ENCODE results near the gene CEP85.
"Not testable (repeated sequence)": the region's sequence is repeated elsewhere in the genome, so short reads cannot be mapped to it uniquely, and the experiment has no call there.

CEP85 gene

DNA sequence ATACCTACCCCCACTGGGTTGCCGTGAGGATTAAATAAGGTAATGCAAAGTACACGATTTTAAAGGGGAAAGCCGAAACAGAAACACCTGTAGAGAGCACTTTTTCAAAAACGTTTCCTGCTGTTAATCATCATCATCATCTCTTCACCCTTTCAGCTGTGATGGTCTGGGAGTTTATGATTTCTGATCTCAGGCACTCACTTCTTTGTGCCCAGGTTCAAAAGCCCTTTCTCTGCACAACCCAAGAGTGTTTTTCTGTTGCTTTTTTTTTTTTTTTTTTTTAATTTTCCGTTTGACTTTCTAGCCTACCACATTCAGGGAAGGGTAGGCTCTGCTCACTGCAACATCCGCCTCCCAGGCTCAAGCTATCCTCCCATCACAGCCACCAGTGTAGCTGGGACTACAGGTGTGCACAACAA lies 73.4 kb downstream of the CEP85 start:
- in situ Hi-C loops (cut with MboI; ENCODE audit: low sequenced_read_pairs), result no loop called here

DNA sequence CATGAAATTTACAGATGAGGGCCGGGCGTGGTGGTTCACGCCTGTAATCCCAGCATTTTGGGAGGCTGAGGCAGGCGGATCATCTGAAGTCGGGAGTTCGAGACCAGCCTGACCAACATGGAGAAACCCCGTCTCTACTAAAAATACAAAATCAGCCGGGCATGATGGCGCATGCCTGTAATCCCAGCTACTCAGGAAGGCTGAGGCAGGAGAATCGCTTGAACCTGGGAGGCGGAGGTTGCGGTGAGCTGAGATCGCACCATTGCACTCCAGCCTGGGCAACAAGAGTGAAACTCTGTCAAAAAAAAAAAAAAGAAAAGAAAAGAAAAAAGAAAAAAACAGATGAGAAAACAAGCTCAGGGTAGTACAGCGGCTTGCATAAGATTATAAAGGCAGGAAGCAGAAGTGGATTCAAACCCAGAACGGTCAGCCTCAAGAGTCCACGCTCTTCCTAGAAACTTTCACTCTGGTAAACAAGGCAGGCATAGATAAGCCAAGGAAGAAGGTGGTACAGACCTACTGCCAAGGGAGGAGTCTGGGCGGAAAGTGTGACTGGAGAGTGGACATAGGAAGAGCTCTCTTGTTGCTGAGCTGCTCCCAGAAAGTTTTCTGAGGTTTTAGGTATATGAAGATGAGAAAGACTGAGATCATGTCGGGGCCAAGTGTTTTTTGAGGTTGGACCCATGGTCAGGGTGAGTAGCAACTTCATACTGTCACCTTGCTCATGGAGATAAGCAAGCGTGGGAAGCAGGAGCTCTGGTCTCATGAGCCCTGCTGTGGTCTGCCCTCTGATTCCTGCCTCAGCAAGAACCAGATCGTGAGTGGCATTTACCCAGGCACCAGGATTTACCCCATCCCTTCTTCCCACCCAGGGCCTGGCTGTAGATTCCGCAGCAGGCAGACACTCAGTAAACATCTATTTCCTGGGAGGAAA lies 74.2 kb downstream of the CEP85 start:
- in situ Hi-C loops (cut with MboI; ENCODE audit: low sequenced_read_pairs), result not testable (repeated sequence)

DNA sequence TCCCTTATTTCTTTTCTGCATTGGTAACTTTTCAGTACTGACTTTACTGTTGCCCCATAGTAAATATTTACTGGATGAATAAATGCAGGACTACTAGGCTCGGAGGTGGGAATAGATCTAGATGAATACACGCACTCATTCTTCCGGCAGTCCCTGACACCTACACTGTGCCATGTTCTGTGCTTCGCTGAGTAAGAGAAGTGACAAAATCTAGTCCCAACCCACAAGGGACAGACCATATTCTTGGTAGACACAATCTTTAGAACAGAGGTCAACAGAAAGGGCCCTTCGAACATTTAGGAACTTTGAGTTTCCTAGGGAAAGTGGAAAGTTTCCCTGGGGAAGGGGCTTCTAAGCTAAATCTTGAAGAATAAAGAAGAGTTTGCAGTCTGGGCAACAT lies 80.5 kb downstream of the CEP85 start:
- in situ Hi-C loops (cut with MboI; ENCODE audit: low sequenced_read_pairs), result no loop called here

DNA sequence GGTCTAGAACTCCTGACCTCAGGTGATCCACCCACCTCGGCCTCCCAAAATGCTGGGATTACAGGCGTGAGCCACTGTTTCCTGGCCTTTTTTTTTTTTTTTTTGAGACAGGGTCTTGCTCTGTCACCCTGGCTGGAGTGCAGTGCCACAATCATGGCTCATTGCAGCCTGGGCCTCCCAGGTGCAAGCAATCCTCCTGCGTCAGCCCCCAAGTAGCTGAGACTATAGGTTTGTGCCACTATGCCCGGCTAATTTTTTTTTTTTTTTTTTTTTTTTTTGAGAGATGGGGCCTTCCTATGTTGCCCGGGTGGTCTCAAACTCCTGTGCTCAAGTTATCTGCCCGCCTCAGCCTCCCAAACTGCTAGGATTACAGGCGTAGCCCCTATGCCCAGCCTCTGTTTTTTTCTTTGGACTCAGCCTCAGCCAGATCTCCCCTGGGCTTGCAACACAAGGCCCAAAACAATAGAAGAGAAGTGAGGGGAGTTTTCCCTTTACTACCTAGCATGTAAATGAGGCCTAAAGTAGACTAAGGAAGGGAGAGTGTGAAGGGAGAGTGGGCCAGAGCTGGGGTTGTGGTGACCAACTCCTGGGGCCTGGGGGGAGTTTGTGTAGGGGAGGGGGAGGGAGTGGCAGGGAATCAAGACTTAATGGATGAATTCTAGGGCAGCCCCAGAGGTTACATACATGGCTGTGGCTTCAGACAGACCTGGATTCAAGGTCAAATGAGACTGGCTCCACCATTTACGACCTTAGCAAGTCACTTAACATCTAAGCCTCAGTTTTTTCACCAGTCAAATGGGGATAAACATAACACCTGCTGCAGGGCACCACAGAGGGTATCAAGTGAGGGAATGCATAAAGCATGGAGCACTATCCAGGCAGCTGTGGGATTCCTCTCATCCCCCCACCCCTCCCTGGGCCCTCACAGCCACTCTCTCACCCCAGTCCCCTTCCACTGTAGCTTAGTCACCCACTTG lies 82.2 kb downstream of the CEP85 start:
- in situ Hi-C loops (cut with MboI; ENCODE audit: low sequenced_read_pairs), result no loop called here

DNA sequence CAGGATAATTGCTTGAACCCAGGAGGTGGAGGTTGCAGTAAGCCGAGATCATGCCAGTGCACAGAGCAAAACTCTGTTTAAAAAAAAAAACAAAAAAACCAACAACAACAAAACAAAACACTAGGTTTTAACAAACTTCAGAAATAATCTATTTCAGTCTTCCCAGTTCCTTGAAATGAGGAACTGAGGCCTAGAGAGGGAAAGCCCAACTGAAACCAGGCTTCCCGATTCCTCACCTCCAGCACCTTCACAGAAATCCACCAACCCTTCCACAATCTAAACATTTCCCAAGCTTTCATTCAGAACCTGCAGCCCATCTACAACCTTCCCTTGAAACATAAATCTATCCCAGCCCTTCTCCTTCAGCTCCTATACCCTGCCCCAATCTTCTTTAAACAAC lies 83.1 kb downstream of the CEP85 start:
- in situ Hi-C loops (cut with MboI; ENCODE audit: low sequenced_read_pairs), result no loop called here

DNA sequence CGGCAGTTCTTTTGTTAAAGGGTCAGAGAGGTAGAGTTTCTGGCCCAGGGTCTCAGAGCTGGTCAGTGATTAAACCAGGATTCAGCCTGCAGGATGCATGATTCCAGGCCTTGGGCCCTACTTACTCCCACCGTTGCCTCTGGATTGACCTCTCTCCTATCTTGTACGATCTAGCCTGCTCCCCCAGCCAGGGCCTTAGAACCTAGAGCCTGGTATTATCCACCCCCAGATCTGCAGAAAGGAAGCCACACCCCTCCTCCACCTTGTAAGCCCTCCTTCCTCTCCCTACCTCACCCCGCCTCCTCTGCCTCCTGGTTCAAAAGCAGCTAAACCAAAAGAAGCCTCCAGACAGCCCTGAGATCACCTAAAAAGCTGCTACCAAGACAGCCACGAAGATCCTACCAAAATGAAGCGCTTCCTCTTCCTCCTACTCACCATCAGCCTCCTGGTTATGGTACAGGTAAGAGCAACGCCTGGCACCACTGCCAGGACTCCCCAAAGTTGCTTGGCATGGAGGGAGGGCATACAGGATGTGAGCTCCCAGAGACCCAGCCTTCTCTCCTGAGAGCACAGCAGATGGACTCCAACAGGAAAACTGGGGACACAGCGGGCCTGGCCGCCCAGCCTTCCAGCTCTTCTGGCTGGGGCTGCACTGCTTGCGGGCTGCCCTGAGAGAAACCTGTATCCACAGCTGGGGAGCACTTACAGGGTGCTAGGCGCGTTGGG lies 83.8 kb downstream of the CEP85 start, which contains the start of gene CD52:
TSS of gene CD52 (plus strand) at position 347 of the 726 bp plus-strand sequence. CDS start at position 407, 60 bp downstream.
- in situ Hi-C loops (cut with MboI; ENCODE audit: low sequenced_read_pairs), result no loop called here

DNA sequence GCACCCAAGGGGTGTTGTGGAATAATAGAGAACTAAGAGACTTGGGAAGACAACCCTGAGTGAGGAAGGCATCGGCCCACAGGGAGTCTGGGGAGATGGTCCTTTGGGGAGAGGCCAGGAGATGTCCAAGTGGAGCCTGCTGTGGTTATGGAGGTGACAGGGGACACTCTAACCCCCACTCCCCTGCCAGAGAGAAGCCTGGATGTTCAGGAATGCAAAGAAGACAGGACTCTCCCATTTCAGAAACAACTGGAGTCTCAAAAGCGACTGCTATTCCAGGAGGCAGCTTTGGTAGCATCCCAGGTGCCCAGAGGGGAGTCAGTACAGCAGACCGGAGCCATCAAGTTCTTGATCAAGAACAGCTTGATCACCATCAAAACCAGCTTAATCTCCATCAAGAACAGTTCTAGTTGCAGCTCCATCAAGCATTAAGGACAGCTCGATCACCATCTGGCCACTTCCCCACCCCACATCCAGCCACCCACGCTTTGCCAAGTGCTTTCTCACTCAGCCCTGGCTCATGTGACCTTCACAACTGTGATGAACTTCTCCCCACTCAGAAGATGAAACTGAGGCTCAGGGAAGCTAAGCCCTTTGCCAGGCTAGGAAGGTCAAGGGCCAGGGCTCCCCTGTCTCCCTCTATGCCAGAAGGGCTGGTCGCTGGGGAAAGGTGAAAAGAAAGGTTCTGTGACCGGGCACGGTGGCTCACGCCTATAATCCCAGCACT lies 84.5 kb downstream of the CEP85 start:
- in situ Hi-C loops (cut with MboI; ENCODE audit: low sequenced_read_pairs), result no loop called here

DNA sequence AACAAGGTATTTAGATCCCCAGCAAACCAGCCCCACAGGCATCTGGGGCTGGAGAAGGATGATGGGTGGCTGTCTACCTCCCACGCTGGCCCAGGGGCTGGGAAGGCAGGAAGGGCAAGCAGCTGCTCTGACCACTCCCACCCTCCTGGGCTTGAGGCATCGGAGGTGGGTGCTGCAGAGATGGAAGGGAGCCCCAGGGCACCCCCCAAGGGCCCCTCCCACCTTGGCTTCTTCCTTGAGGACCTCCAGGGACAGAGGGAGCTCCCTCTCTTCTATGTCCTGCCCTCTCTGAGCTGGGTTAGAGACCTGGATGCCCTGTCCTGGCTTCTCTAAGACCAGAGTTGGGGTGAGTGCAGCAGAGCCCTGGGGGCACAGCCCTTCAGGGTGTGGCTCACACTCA lies 86.9 kb downstream of the CEP85 start:
- in situ Hi-C loops (cut with MboI; ENCODE audit: low sequenced_read_pairs), result no loop called here

DNA sequence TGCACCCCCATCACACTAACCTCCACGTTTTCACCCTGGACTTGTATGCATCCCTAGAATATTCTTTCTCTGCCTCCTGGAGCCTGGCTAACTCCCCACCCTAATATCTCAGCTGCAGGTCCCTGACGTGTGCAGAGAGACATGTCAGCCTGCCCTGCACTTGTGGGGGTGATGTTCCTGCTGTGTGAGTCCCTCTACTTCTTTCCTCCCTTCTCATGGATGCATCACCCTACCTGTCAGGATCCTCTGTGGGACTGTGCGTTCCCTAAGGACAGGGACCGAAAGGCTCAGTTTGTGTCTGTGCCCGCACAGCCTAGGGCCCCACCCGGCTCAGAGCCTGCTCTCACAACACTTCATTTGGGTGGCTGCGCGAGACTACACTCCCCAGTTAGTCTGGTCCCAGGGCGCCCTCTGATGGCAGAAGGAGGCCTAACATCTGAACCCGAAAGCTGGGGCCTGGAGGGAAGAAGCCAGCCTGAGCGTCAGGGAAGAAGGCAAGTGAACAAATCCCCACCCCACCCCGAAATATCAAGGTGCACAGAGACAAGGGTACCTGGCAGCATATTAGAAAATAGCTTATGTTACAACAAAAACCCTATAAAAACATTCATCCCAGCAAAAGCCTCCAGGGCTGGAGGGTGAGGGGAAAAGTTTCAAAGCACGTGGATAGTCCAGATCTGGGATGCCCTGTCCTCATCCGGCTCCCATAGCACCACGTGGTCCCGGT lies 87.5 kb downstream of the CEP85 start:
- in situ Hi-C loops (cut with MboI; ENCODE audit: low sequenced_read_pairs), result no loop called here

DNA sequence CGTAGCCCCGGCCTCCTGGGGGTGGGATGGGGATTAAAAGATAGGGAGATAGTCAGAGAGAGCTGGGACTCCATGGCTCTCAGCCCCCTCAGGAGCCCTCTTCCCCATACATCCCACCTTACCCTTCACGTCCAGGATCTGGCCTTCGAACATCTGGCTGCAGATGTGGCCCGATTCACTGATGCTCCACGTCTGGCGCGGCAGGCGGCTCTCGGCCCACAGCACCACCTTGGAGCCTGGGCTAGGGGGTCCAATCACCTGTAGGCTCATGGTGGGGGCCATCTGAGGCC lies 88.0 kb downstream of the CEP85 start:
- in situ Hi-C loops (cut with MboI; ENCODE audit: low sequenced_read_pairs), result no loop called here

DNA sequence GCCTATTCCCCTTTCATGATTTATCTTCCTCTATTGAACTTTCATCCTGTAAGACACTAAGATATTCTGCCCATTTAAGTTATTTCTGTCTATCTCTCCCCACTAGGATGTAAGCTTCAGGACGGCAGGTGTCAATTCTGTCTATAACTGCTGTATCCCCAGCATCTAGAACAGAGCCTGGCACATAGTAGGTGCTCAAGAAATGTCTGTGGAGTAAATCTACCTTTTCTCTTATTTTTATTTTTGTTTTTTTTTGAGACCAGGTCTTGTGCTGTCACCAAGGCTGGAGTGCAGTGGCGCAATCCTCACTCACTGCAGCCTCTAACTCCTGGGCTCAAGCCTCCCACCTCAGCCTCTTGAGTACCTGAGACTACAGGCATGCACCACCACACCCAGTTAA lies 89.4 kb downstream of the CEP85 start:
- in situ Hi-C loops (cut with MboI; ENCODE audit: low sequenced_read_pairs), result no loop called here

DNA sequence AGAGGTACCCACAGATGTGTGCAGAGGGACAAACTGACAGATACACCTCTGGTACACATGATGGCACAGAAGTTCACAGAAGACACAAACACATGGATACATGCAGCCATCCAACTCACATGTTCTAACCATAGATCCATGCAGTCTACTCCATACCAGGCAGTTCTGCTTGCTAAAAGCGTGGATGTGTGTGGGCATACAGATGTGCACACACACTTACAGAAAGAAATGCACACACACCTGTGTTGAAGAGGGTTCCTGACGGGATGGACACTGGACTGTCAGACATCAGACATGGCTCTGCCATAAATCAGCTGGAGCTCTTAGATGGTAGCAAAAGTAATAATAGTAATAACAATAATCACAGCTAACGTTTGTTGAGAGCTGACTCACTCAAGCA lies 90.5 kb downstream of the CEP85 start:
- in situ Hi-C loops (cut with MboI; ENCODE audit: low sequenced_read_pairs), result no loop called here

DNA sequence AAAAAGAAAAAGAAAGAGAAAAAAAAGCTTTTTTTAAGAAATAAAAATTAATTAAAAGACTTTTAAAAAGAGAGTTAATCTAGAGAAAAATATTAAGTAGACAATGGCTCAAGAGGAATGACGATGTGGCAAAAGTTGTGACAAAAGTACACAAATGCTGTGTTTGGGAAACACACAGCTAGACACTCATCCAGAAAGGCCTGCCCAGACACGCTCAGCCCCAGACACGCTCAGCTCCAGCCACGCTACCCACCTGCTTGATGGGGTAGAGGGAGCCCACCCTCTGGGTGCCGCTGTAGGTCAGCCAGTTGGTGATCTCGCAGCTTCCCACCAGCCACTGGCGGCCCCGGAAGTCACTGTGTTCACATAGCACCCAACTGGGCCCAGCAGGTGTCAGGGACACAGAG lies 94.0 kb downstream of the CEP85 start:
- in situ Hi-C loops (cut with MboI; ENCODE audit: low sequenced_read_pairs), result no loop called here

All from HL-60/S4 treated with retinoic acid at 250 ng/mL for 4 days and 3 days (cell line).